Measurements from ENCODE around the gene SND1. TPM values are rescaled to one million over a fixed set of nuclear protein-coding genes. Genes with fewer than 3 reads are reported as not detected.

The SND1 gene
- total RNA-seq, 6 experiments from 2014 or later, result 217 to 259 (median 247) TPM

GRCh38 chr7:127943541-127944521 is 291.8 kb downstream of the SND1 start:
- peaks cover 6% of the 10 kb centered on the region; the same call in 1 of the 2 replicates for H3K27me3 Mint-ChIP-seq (ENCODE audit: insufficient read depth)
- peaks cover 18% of the 10 kb centered on the region for H3K36me3 Mint-ChIP-seq (ENCODE audit: low read depth)
- H3K27ac Mint-ChIP-seq, result no peak overlapping the region
- no peak overlapping the region; the same call in 1 of the 2 replicates for H3K4me3 Mint-ChIP-seq
- H3K4me1 Mint-ChIP-seq (ENCODE audit: low read depth), result peaks cover 56% of the 10 kb centered on the region
- no peaks in the 10 kb centered on the region for H3K9me3 Mint-ChIP-seq
- no peak for TF ChIP-seq CTCF (IDR thresholded peaks at IDR 0.05)
- no peak for DNase-seq

- H3K4me3 Mint-ChIP-seq, result no peak overlapping the region; the same call in 1 of the 2 replicates
- no peak for DNase-seq
- TF ChIP-seq CTCF (IDR thresholded peaks at IDR 0.05), result no peak
- H3K27ac Mint-ChIP-seq, result no peak overlapping the region
- no peaks in the 10 kb centered on the region for H3K9me3 Mint-ChIP-seq
- no peaks in the 10 kb centered on the region; the same call in 1 of the 2 replicates for H3K27me3 Mint-ChIP-seq (ENCODE audit: insufficient read depth)
- peaks cover 29% of the 10 kb centered on the region for H3K36me3 Mint-ChIP-seq (ENCODE audit: low read depth)
- H3K4me1 Mint-ChIP-seq (ENCODE audit: low read depth), result peaks cover 40% of the 10 kb centered on the region
These were observed 294.1 kb downstream of the SND1 start for GRCh38 chr7:127946111-127946510.

- peaks cover 34% of the 10 kb centered on the region for H3K4me1 Mint-ChIP-seq (ENCODE audit: low read depth)
- peak overlapping the region; percentile 20; the same call in 1 of the 2 replicates for H3K27ac Mint-ChIP-seq
- DNase-seq, result no peak
- H3K4me3 Mint-ChIP-seq, result peak overlapping the region; percentile 33; the same call in 1 of the 2 replicates
- H3K9me3 Mint-ChIP-seq, result no peaks in the 10 kb centered on the region
- no peaks in the 10 kb centered on the region for H3K27me3 Mint-ChIP-seq (ENCODE audit: insufficient read depth)
- no peak for TF ChIP-seq CTCF (IDR thresholded peaks at IDR 0.05)
- peaks cover 29% of the 10 kb centered on the region for H3K36me3 Mint-ChIP-seq (ENCODE audit: low read depth)
These were observed 294.9 kb downstream of the SND1 start for GRCh38 chr7:127946847-127947246.

- H3K36me3 Mint-ChIP-seq (ENCODE audit: low read depth), result peaks cover 25% of the 10 kb centered on the region
- no peak overlapping the region for H3K27ac Mint-ChIP-seq
These were observed 296.3 kb downstream of the SND1 start for GRCh38 chr7:127948312-127948711.

GRCh38 chr7:127948930-127949329 is 296.9 kb downstream of the SND1 start:
- DNase-seq, result no peak
- Mint-ChIP-seq H3K27me3 (ENCODE audit: insufficient read depth) (peaks cover 2% of the 10 kb centered on the region; the same call in 1 of the 2 replicates), H3K36me3 (ENCODE audit: low read depth) (peaks cover 22% of the 10 kb centered on the region), H3K4me3 (no peak overlapping the region), H3K9me3 (no peaks in the 10 kb centered on the region), H3K4me1 (ENCODE audit: low read depth) (peaks cover 34% of the 10 kb centered on the region), H3K27ac (no peak overlapping the region)
- no peak for TF ChIP-seq CTCF (IDR thresholded peaks at IDR 0.05)

More at GRCh38 chr7:127948312-127948711, 296.3 kb downstream of the SND1 start:
- no peak for TF ChIP-seq CTCF (IDR thresholded peaks at IDR 0.05)
- H3K9me3 Mint-ChIP-seq, result no peaks in the 10 kb centered on the region
- H3K4me1 Mint-ChIP-seq (ENCODE audit: low read depth), result peaks cover 34% of the 10 kb centered on the region
- peaks cover 2% of the 10 kb centered on the region; the same call in 1 of the 2 replicates for H3K27me3 Mint-ChIP-seq (ENCODE audit: insufficient read depth)
- no peak for DNase-seq
- no peak overlapping the region for H3K4me3 Mint-ChIP-seq
